KBM-7 (cell line): ENCODE results near the gene BRSK1.

ENCODE experiments used
- DNase-seq: peaks from one replicate; pipeline ENCODE4 v3.0.0-alpha.2; 2015
- in situ Hi-C: fragments of 300-500 bp; cut with MboI; formaldehyde crosslinking; loops from 2 replicates; pipeline ENCODE4 v1.14.3; 2020; ENCODE audit warnings: low sequenced_read_pairs, low pct_unique_long_range_greater_than_20kb, mixed read lengths

BRSK1 gene

GRCh38 chr19:55299991-55300390 lies 16.2 kb downstream of the BRSK1 start:
- DNase-seq = no peak
- in situ Hi-C loops = no loop called here

GRCh38 chr19:55300886-55301458 lies 17.2 kb downstream of the BRSK1 start:
- in situ Hi-C loops = no loop called here
- no peak for DNase-seq

GRCh38 chr19:55301459-55302317 lies 17.9 kb downstream of the BRSK1 start:
- DNase-seq = peak; percentile 91
- in situ Hi-C loops = no loop called here

- in situ Hi-C loops = no loop called here
- no peak for DNase-seq
These were observed 18.5 kb downstream of the BRSK1 start for GRCh38 chr19:55302318-55302703.

GRCh38 chr19:55303477-55303876 lies 19.7 kb downstream of the BRSK1 start:
- DNase-seq = no peak
- in situ Hi-C loops = no loop called here

- peak; percentile 35 for DNase-seq
- in situ Hi-C loops = no loop called here
These were observed 20.6 kb downstream of the BRSK1 start for GRCh38 chr19:55304279-55304978.

- in situ Hi-C loops = no loop called here
These were observed 21.2 kb downstream of the BRSK1 start for GRCh38 chr19:55304980-55305379.

GRCh38 chr19:55305491-55305890 lies 21.7 kb downstream of the BRSK1 start:
- peak; percentile 45 for DNase-seq
- in situ Hi-C loops = no loop called here

More at GRCh38 chr19:55304980-55305379, 21.2 kb downstream of the BRSK1 start:
- no peak for DNase-seq

- no peak for DNase-seq
- in situ Hi-C loops = no loop called here
These were observed 22.3 kb downstream of the BRSK1 start for GRCh38 chr19:55305983-55306562.

- in situ Hi-C loops = no loop called here
- no peak for DNase-seq
These were observed 22.9 kb downstream of the BRSK1 start for GRCh38 chr19:55306712-55307111.

GRCh38 chr19:55308281-55308680 lies 24.5 kb downstream of the BRSK1 start:
- no peak for DNase-seq
- in situ Hi-C loops = no loop called here

GRCh38 chr19:55309448-55309847 lies 25.7 kb downstream of the BRSK1 start:
- DNase-seq = no peak
- in situ Hi-C loops = no loop called here

- in situ Hi-C loops = no loop called here
- DNase-seq = no peak
These were observed 26.7 kb downstream of the BRSK1 start for GRCh38 chr19:55310498-55310897.

GRCh38 chr19:55311397-55311796 lies 27.6 kb downstream of the BRSK1 start:
- DNase-seq = no peak
- in situ Hi-C loops = no loop called here

GRCh38 chr19:55311797-55312196 lies 28.0 kb downstream of the BRSK1 start:
- in situ Hi-C loops = no loop called here
- DNase-seq = no peak

GRCh38 chr19:55312621-55313512 lies 29.1 kb downstream of the BRSK1 start:
- in situ Hi-C loops = no loop called here
- no peak for DNase-seq

GRCh38 chr19:55314396-55314795 lies 30.6 kb downstream of the BRSK1 start:
- in situ Hi-C loops = no loop called here
- DNase-seq = no peak

GRCh38 chr19:55315956-55316525 lies 32.2 kb downstream of the BRSK1 start:
- DNase-seq = no peak
- in situ Hi-C loops = no loop called here

GRCh38 chr19:55316646-55317045 lies 32.8 kb downstream of the BRSK1 start:
- DNase-seq = no peak
- in situ Hi-C loops = no loop called here
